OCI-LY7 (cell line): ENCODE measurements around the gene BORCS6. TPM values are rescaled to one million over a fixed set of nuclear protein-coding genes. Genes with fewer than 3 reads are reported as not detected.
A peak's percentile ranks its signal among the peaks of the same experiment; 100 is the strongest.

Experiments used
- Bru-seq: library from RNA; stranded (reverse); fragments of 400-500 nt; gene quantifications from one replicate; lab custom pipeline; 2021; lab: Mats Ljungman, UMichigan
- BruChase-seq, 2 experiments: library from RNA; stranded (reverse); fragments of 400-500 nt; gene quantifications; one replicate each; lab custom pipeline; 2021; lab: Mats Ljungman, UMichigan
- BruUV-seq: library from RNA; stranded (reverse); fragments of 400-500 nt; replicated peaks from 2 replicates; lab custom pipeline; 2021; lab: Mats Ljungman, UMichigan
- CTCF ChIA-PET: fragments of 300-600 bp; sonication (Branson Sonifier 250); formaldehyde crosslinking; loops from one replicate; lab custom pipeline; 2022; ENCODE audit warnings: antibody characterized with exemption; ENCODE audit not compliant: unreplicated experiment; lab: Charles Lee
- POLR2A ChIA-PET: fragments of 300-600 bp; sonication (Branson Sonifier 250); formaldehyde crosslinking; loops from one replicate; lab custom pipeline; 2022; ENCODE audit warnings: antibody characterized with exemption; lab: Charles Lee
- DNase-seq: peaks from one replicate; pipeline ENCODE4 v3.0.0-alpha.2; 2015; ENCODE audit warnings: low spot score
- H2AFZ ChIP-seq: fragments of 200-600 bp; sonication (generic), shearing (Covaris generic); 2 replicates; pipeline ENCODE4 v1.6.1; 2014; ENCODE audit warnings: mild to moderate bottlenecking, antibody characterized with exemption, low read length, moderate library complexity
- H3K27ac ChIP-seq: fragments of 200-600 bp; sonication (generic); 2 replicates; pipeline ENCODE4 v1.5.1; 2014; ENCODE audit warnings: mixed run types, low read depth, mild to moderate bottlenecking, moderate library complexity, low read length, inconsistent platforms; ENCODE audit not compliant: poor library complexity, severe bottlenecking
- H3K36me3 ChIP-seq: fragments of 200-600 bp; sonication (generic); 2 replicates; pipeline ENCODE4 v1.6.1; 2014; ENCODE audit warnings: mild to moderate bottlenecking, antibody characterized with exemption, low read length, moderate library complexity, mixed read lengths; ENCODE audit not compliant: insufficient read depth
- H3K4me1 ChIP-seq: fragments of 200-600 bp; sonication (generic); 2 replicates; pipeline ENCODE4 v1.5.1; 2014; ENCODE audit warnings: mild to moderate bottlenecking, low read length; ENCODE audit not compliant: insufficient read depth, poor library complexity, severe bottlenecking
- H3K4me2 ChIP-seq: fragments of 200-600 bp; sonication (generic); 2 replicates; pipeline ENCODE4 v1.6.1; 2014; ENCODE audit warnings: mild to moderate bottlenecking, low read length
- H3K4me3 ChIP-seq: fragments of 200-600 bp; sonication (generic); 2 replicates; pipeline ENCODE4 v1.5.1; 2014; ENCODE audit warnings: mild to moderate bottlenecking, low read depth, low read length; ENCODE audit not compliant: poor library complexity, severe bottlenecking
- H3K79me2 ChIP-seq: fragments of 200-600 bp; sonication (generic); 2 replicates; pipeline ENCODE4 v1.6.1; 2016; ENCODE audit warnings: low read depth, mild to moderate bottlenecking, low read length, moderate library complexity, mixed read lengths; ENCODE audit not compliant: insufficient read depth
- H3K9me2 ChIP-seq: fragments of 200-600 bp; sonication (generic); 2 replicates; pipeline ENCODE4 v1.6.1; 2016; ENCODE audit warnings: mild to moderate bottlenecking, low read length, mixed read lengths; ENCODE audit not compliant: insufficient read depth
- H3K9me3 ChIP-seq: fragments of 200-600 bp; sonication (generic); 2 replicates; pipeline ENCODE4 v1.6.1; 2014; ENCODE audit warnings: mild to moderate bottlenecking, mixed run types, low read length, mixed read lengths
- H4K20me1 ChIP-seq: fragments of 200-600 bp; sonication (generic); 2 replicates; pipeline ENCODE4 v1.6.1; 2014; ENCODE audit warnings: mild to moderate bottlenecking, antibody characterized with exemption, low read length, moderate library complexity, mixed read lengths; ENCODE audit not compliant: insufficient read depth
- EZH2phosphoT487 ChIP-seq: fragments of 200-600 bp; sonication (generic); IDR thresholded peaks from 2 replicates; pipeline ENCODE4 v1.6.1; 2018; ENCODE audit warnings: low read depth, borderline replicate concordance, mild to moderate bottlenecking, mixed run types, antibody characterized with exemption, low read length, moderate library complexity, mixed read lengths
- intact Hi-C: fragments of 100-400 bp; cut with micrococcal nuclease; formaldehyde crosslinking; loops from one replicate; pipeline ENCODE4 v1.10.0; 2022; ENCODE audit not compliant: unreplicated experiment
- long read RNA-seq: library from polyadenylated mRNA; stranded (forward); transcript quantifications from one replicate; pipeline ENCODE4 v2.0.0, GENCODE V29; 2022
- total RNA-seq, 2 experiments: library from RNA; depleted of rRNA in 1 of 2; stranded (reverse); fragments of >200 nt in 1 of 2; shearing (Covaris generic) in 1 of 2; gene quantifications; 2 replicates each; pipeline ENCODE4 v1.2.3, GENCODE V29; 2014 to 2022
- TF ChIP-seq, protein P1 (sequence below): fragments of 200-600 bp; sonication (generic); conservative IDR thresholded peaks from 2 replicates; pipeline ENCODE4 v1.5.1; 2014; ENCODE audit warnings: mild to moderate bottlenecking, antibody characterized with exemption, low read length, moderate library complexity, mixed read lengths

BORCS6 gene
- total RNA-seq (2014; rRNA removed; shearing (Covaris generic)) = 13.9 and 14.3 TPM in 2 replicates
- total RNA-seq (2022) = 12.0 and 12.7 TPM in 2 replicates
- percentile 42 among the genes with signal in this experiment for Bru-seq, nascent RNA
- percentile 46 among the genes with signal in this experiment for BruChase-seq, experiment 1, labeled RNA remaining after a 6-hour chase
- BruChase-seq, experiment 2, labeled RNA remaining after a 2-hour chase = percentile 55 among the genes with signal in this experiment
- long read RNA-seq, transcript BORCS6-201 (1 exons, 2,575 nt) = major isoform, 53 of 53 reads
- long read RNA-seq, partial matches to known transcripts = 0 of 53 reads
- long read RNA-seq, other reads (novel, unspliced or antisense) = 0 of 53 reads

DNA sequence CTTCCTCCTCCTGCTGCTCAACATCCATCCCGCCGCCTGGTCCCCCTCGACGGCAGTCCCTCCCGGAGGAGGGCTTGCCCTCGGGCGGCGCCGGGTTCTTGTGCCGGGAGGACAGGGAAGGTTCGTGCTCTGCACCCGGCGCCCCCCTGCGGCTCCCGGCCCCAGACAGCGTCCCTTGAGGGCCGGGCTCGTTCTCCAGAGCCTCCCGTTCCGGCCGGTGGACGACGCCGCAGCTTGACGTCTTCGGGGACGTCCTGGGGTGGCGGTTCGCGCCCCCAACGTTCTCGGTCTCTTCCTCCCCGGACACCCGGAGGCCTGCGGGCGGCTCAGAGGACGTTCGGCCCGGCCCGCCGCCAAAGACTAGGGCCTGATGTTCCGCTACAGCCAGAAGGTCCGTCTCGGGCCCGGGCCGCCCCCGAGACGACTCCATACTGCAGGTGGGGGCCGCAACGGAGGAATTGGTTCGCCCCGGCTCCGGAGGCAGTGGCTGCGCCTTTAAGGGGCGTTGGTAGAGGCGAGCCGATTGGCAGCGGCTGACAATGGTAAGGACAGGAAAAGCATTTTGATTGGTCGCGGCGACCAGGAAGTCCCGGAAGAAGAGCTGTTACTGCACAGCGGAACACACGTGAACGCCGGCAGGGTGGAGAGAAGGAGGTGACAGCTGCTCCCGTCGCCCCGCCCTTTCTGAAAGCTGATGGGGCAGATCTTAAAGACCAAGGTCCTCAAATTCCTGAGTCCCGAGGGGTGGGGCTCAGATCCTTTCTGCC lies at the start of gene BORCS6:
BORCS6 (minus strand) TSS at position 470 of the 767 bp plus-strand sequence; CDS start at position 430, 40 bp downstream.
- Histone ChIP-seq H2AFZ (peak within 1 kb of the TSS; percentile 68; the same call in 1 of the 2 replicates), H3K9me2 (no peaks in the 10 kb centered on the region), H3K27ac (peak within 1 kb of the TSS; percentile 92), H4K20me1 (peaks cover 6% of the 10 kb centered on the region; the same call in 1 of the 2 replicates), H3K4me1 (peaks cover 39% of the 10 kb centered on the region), H3K9me3 (no peaks in the 10 kb centered on the region), H3K4me3 (peak within 1 kb of the TSS; percentile 83), H3K79me2 (peaks cover 11% of the 10 kb centered on the region; the same call in 1 of the 2 replicates), H3K4me2 (peak within 1 kb of the TSS; percentile 91), H3K36me3 (no peaks in the 10 kb centered on the region)
- intact Hi-C loops = no loop called here
- TF ChIP-seq, protein P1, sequence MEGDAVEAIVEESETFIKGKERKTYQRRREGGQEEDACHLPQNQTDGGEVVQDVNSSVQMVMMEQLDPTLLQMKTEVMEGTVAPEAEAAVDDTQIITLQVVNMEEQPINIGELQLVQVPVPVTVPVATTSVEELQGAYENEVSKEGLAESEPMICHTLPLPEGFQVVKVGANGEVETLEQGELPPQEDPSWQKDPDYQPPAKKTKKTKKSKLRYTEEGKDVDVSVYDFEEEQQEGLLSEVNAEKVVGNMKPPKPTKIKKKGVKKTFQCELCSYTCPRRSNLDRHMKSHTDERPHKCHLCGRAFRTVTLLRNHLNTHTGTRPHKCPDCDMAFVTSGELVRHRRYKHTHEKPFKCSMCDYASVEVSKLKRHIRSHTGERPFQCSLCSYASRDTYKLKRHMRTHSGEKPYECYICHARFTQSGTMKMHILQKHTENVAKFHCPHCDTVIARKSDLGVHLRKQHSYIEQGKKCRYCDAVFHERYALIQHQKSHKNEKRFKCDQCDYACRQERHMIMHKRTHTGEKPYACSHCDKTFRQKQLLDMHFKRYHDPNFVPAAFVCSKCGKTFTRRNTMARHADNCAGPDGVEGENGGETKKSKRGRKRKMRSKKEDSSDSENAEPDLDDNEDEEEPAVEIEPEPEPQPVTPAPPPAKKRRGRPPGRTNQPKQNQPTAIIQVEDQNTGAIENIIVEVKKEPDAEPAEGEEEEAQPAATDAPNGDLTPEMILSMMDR = peak; percentile 52
- TF ChIP-seq EZH2phosphoT487 = no peak
- BruUV-seq = no TSS peak
- ChIA-PET POLR2A (interaction anchor here (0.6 to 5.9 kb wide), 5 partner anchors 16 to 105 kb away, joined by 3 to 75 read pairs (median 4); partner anchors contain the start of genes AURKB and SLC25A35), CTCF (no interaction called here)
- DNase-seq = peak; percentile 99

DNA sequence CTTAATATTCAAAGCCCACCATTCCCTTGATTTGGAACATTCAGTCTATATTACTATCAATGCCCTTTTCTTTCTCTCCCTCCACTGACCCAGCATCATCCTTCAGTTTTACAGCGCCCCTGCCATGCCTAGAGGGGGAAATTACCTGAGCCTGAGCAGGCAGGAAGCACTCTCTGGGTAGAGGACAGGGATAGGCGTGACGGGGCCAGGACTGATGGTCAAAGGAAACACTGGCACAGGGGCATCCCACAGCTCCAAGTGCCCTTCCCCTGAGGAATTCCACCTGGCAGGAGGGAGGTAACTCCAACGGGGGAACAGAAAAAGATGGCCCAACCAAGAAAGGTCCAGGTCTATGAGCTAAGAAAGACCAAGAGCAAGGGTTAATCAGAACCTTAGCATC lies 47.9 kb upstream of the BORCS6 start:
- no peak overlapping the region for H3K4me2 ChIP-seq
- peaks cover 4% of the 10 kb centered on the region; the same call in 1 of the 2 replicates for H3K79me2 ChIP-seq
- BruUV-seq = no TSS peak
- H3K4me3 ChIP-seq = no peak overlapping the region
- no peaks in the 10 kb centered on the region for H3K4me1 ChIP-seq
- no peak for DNase-seq
- TF ChIP-seq, protein P1 = no peak
- TF ChIP-seq EZH2phosphoT487 = no peak
- H3K27ac ChIP-seq = no peak overlapping the region
- CTCF ChIA-PET = no interaction called here
- intact Hi-C loops = no loop called here
- no peaks in the 10 kb centered on the region for H3K9me3 ChIP-seq
- POLR2A ChIA-PET = interaction anchor here (1.0 to 1.6 kb wide), 2 partner anchors 9 to 27 kb away, joined by 5 to 7 read pairs; partner anchors contain the start of gene AURKB
- H2AFZ ChIP-seq = no peak overlapping the region
- peaks cover 92% of the 10 kb centered on the region for H3K36me3 ChIP-seq
- no peaks in the 10 kb centered on the region for H4K20me1 ChIP-seq
- H3K9me2 ChIP-seq = no peaks in the 10 kb centered on the region
